ENCODE measurements around the gene PTPN23.
"Not testable (repeated sequence)": the region's sequence is repeated elsewhere in the genome, so short reads cannot be mapped to it uniquely, and the experiment has no call there.

The PTPN23 gene

GRCh38 chr3:47380601-47381316 is at the start of gene PTPN23:
PTPN23 (plus strand) TSS chr3:47381021; CDS start chr3:47381097, 76 bp downstream.
- DNase-seq (ENCODE audit: low read depth, low spot score): peak; percentile 100

GRCh38 chr3:47333907-47334306 is 46.9 kb upstream of the PTPN23 start:
- no peak for DNase-seq (ENCODE audit: low read depth, low spot score)

DNA sequence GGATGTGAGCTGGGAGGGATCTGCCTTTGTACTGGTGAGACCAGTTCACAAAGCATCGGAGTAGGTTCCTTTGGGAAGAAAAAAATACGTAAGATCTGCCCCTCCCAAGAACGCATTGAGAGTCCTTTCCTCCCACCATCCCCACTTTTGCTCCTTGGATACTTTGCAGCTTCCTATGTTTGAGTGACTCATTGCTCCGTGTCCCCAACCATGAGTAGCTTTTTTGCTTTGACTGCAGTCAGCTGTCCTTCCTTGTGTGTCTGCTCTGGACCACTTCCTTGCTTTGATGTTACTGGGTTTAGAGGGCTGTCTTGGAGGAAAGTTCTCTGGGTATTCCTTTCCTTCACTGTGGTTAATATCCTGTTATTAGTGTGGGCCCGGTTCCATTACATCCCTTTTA is 43.2 kb upstream of the PTPN23 start:
- DNase-seq (ENCODE audit: low read depth, low spot score): no peak

GRCh38 chr3:47339951-47340350 is 40.9 kb upstream of the PTPN23 start:
- no peak for DNase-seq (ENCODE audit: low read depth, low spot score)

GRCh38 chr3:47340866-47341265 is 40.0 kb upstream of the PTPN23 start:
- no peak for DNase-seq (ENCODE audit: low read depth, low spot score)

GRCh38 chr3:47342151-47342550 is 38.7 kb upstream of the PTPN23 start:
- DNase-seq (ENCODE audit: low read depth, low spot score): peak; percentile 79

GRCh38 chr3:47342812-47343211 is 38.0 kb upstream of the PTPN23 start:
- DNase-seq (ENCODE audit: low read depth, low spot score): no peak

GRCh38 chr3:47343471-47343971 is 37.3 kb upstream of the PTPN23 start:
- DNase-seq (ENCODE audit: low read depth, low spot score): no peak

DNA sequence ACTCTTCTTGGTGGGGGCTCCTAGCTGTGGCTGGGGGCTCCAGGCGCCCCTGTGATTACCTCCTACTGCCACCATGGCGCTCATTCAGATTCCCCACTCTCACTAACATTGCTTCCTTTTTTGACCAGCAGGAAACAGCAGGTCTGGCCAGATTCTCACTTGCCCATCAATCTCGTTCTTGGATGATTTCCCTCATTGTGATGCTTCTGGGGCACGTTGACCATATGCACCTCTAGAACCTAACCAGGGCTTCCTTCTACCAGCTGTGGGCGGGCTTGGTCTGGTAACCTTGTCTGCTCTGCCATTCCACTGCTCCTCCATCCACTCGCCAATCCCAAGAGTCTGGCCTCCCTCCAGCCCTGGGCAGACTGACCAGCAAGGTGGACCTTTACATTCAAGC is 35.9 kb upstream of the PTPN23 start:
- no peak for DNase-seq (ENCODE audit: low read depth, low spot score)

DNA sequence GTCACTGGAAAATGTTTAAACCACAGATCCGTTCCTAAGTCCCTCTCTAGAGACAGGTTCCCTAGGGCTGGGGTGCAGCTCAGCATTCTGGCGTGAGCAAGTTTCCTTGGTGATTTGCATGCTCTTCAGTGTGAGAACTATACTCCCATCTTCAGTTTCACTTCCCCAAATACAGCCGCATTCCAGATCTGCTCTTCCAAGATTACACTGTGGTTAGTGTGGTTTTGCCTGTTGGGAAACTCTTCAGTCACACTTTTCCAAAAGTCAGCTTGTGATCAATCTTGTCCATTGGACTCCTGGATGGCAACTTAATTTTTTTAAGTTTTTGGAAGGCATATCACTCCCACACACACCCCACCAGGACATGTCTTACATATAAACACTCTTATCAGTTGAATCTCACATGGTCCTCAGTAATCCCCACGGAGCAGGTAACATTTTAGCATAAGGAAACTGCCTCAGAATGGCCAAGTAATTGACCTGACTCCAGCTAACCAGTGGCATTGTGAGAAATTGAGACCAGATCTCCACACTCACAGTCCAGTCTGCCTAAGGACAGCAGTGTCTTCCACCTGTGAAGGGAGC is 33.5 kb upstream of the PTPN23 start:
- DNase-seq (ENCODE audit: low read depth, low spot score): peak; percentile 53

DNA sequence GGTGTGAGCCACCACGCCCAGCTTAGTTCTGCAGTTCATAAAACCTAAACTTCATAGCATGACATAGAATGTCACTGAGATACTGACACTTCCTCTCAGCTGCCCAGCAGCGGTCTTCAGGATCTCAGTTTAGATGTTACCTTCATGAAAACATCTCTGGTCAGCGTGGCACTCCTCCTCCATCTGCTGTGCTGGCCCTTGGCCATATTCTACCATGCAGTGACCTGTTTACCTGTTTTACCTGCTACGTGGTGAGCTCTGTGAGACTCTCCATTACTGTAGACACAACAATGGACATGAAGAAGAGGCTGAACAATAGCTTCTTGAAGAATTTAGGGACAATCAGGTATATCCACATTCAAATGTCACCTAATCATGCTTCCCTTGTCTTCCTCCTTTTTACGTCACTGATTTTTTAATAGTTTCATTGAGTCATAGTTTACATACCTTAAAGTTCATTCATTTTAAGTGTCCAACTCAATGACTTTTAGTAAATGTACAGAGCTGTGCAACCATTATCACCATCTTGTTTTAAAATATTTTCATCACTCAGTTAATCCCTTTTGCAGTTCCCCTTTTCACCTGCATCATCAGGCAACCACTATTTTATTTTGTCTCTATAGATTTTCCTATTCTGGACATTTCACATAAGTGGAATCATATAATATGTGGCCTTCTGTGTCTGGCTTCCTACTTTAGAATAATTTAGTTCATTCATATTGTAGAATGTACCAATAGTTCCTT is 32.2 kb upstream of the PTPN23 start:
- no peak for DNase-seq (ENCODE audit: low read depth, low spot score)

DNA sequence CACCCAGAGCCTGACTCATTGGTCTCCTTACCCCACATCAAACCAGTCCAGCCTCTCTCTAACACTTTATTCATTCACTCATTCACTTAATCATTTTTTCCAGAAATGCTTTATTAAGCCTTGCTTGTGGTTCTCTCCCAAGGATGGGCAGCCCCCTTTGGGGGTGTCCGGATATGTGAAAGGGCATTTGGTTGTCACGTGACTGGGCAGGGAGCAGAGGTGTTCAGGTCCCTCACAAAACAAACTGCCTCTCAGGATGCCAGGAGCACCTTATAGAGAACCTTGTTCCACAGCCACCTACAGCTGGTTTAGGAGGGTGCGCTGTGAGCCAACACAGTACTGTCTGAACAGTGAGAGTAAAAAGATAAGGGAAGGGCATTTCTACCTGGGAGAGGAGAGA is 25.8 kb upstream of the PTPN23 start:
- DNase-seq (ENCODE audit: low read depth, low spot score): no peak

DNA sequence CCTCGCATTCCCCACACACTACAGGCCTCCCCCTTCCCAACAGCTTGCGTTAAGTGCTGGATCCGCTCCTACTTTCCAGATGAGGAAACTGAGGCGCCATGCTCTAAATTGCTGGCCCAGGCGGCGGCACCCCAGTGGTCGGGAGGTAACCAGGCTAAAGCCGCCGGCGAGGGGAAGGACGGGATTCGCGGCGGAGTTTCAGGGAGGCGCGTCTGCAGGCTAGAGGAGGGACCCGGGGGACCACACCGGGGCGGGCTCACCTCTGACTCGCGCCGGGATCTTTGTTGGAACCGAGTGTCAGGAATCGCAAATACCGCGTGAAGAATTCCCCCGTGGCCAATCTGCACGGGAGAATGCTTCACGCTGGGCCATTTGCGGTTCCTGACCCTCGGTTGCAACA is 24.6 kb upstream of the PTPN23 start:
- no peak for DNase-seq (ENCODE audit: low read depth, low spot score)

DNA sequence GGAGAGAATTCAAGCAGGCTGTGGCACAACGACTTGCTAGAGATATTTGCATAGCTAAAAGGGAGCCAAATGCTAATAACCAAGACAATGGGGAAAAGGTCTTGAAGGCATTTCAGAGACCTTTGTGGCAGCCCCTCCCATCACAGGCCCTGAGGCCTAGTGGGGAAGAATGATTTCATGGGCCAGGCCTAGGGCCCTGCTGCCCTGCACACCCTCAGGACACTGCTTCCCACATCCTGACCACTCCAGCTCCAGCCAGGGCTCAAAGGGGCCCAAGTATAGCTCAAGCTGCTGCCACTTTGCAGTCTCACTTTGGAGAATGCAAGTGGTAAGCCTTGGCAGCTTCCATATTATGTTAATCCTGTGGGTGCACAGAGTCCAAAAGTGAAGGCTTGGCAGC is 21.5 kb upstream of the PTPN23 start:
- no peak for DNase-seq (ENCODE audit: low read depth, low spot score)

DNA sequence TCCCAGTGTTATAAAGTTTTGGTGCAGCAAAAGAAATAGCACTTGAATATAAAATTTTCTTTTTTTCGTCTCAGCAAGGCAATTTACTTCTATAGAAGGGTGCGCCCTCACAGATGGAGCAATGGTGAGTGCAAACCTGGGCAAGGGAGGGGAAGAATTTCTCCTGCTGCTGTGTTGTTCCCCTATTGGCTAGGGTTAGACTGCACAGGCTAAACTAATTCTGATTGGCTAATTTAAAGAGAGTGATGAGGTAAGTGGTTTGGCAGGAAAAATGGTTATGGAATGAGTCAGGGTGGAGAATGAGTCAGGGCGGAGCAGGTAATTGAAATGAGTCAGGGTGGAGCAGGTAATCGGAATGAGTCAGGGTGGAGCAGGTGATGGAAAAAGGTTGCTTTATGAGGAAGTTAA is 20.7 kb upstream of the PTPN23 start:
- not testable (repeated sequence) for DNase-seq (ENCODE audit: low read depth, low spot score)

GRCh38 chr3:47362701-47363100 is 18.1 kb upstream of the PTPN23 start:
- DNase-seq (ENCODE audit: low read depth, low spot score): no peak

- peak; percentile 81 for DNase-seq (ENCODE audit: low read depth, low spot score)
Observed at GRCh38 chr3:47365213-47366153, 15.3 kb upstream of the PTPN23 start.

DNA sequence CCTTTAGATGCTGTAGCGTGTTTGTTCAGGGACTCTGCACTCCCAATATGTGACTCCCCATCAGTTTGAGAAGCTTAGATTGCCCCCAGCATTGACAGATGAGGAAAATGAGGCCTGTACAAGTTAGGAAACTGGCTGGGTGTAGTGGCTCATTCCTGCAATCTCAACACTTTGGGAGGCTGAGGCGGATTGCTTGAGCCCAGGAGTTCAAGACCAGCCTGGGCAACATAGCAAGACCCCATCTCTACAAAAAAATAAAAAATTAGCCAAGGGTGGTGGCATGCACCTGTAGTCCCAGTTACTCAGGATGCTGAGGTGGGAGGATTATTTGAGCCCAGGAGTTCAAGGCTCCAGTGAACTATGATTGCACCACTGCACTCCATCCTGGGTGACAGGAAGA is 14.0 kb upstream of the PTPN23 start:
- no peak for DNase-seq (ENCODE audit: low read depth, low spot score)

GRCh38 chr3:47367631-47368030 is 13.2 kb upstream of the PTPN23 start:
- no peak for DNase-seq (ENCODE audit: low read depth, low spot score)

DNA sequence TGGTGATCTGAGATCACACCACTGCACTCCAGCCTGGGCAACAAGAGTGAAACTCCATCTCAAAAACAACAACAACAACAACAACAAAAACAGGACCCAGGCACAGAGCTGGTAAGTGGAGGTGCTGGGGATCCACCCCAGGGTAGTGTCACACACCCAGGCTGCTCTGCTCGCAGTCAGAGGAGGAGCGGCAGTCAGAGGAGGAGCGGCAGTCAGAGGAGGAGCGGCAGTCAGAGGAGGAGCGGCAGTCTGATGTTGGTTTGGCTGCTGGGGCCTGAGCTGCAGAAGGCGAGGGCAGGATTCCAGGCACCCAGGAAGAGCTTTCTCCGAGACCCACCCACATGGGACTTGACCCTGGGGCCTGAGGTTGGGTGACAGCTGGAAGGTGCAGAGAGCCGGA is 10.8 kb upstream of the PTPN23 start:
- DNase-seq (ENCODE audit: low read depth, low spot score): not testable (repeated sequence)

DNA sequence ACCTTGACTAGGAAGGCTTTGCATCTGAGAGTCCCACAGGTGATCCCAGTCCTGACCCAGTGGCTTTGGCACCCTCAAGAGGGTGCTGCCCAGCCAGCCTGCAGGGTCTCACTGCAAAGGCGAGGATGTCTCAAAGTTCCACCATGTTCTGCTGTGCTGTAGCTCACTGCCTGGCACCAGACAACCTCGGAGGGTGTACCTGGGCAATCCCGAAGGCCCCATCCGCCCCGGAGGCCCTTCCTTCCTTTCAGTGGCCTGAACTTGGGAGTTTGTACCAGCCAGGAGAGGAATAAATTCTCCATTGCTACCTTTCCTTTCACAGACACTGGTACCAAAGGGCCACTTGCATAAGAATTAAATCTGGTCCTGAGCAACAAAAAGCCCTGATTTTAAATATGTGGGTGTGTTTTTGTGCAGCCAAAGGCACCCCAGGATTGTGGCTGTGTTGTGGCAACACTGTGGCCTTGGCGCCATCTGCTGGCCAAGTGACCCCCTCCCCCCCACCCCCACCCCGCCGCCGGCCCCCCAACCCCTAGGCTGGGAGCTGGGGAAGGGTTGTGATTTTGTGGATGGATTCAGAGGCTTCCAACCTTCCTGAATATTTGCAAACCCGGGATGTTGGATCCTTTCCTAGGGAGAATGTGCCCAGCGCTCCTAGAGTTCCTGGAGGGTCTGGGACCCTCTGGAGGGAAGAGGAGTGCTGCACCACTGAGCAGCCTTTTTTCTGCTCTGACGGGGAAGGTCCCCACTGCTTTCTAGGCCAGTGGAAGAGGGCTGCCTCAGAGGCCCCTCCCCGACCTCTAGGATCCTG is 9.7 kb upstream of the PTPN23 start:
- peak; percentile 21 for DNase-seq (ENCODE audit: low read depth, low spot score)

All from astrocyte of the hippocampus (primary cell).